Caco-2 (cell line): ENCODE results near the gene MILR1. TPM values are rescaled to one million over a fixed set of nuclear protein-coding genes. Genes with fewer than 3 reads are reported as not detected.

Experiments
- BruUV-seq: library from RNA; stranded (reverse); fragments of 400-500 nt; replicated peaks from 2 replicates; lab custom pipeline; 2021; lab: Mats Ljungman, UMichigan
- CTCF ChIA-PET: fragments of 300-600 bp; sonication (Branson Sonifier 250); formaldehyde crosslinking; loops from one replicate; lab custom pipeline; 2022; ENCODE audit warnings: antibody characterized with exemption; lab: Charles Lee
- POLR2A ChIA-PET: fragments of 300-600 bp; sonication (Branson Sonifier 250); formaldehyde crosslinking; loops from one replicate; lab custom pipeline; 2022; ENCODE audit warnings: antibody characterized with exemption; lab: Charles Lee
- DNase-seq, 2 experiments: peaks; one replicate each; pipeline versions ENCODE4 v3.0.0 to v3.0.0-alpha.2; 2020 to 2022
- H3K27me3 ChIP-seq: replicated peaks from 2 replicates; pipeline ENCODE4 v1.6.0; 2011; ENCODE audit warnings: low read length; ENCODE audit not compliant: control insufficient read depth, insufficient read depth
- H3K36me3 ChIP-seq: 2 replicates; pipeline ENCODE4 v1.5.1; 2011; ENCODE audit warnings: low read length; ENCODE audit not compliant: control insufficient read depth, insufficient read depth
- H3K4me1 ChIP-seq: fragments of 250-450 bp; sonication (Bioruptor Pico); 2 replicates; pipeline ENCODE4 v1.5.1; 2020; ENCODE audit warnings: mild to moderate bottlenecking
- H3K4me3 ChIP-seq: 2 replicates; pipeline ENCODE4 v1.5.1; 2011; ENCODE audit warnings: low read depth, mild to moderate bottlenecking, control low read depth, low read length
- H3K9me3 ChIP-seq: fragments of 250-450 bp; sonication (Bioruptor Pico); 2 replicates; pipeline ENCODE4 v1.5.1; 2020; ENCODE audit warnings: mild to moderate bottlenecking, moderate library complexity
- H3K27ac Mint-ChIP-seq: one replicate; pipeline ENCODE4 v1.8.0; 2022; ENCODE audit warnings: mixed read lengths; ENCODE audit not compliant: unreplicated experiment
- H3K27me3 Mint-ChIP-seq: one replicate; pipeline ENCODE4 v1.8.0; 2022; ENCODE audit warnings: mixed read lengths; ENCODE audit not compliant: insufficient read depth, unreplicated experiment
- H3K36me3 Mint-ChIP-seq: one replicate; pipeline ENCODE4 v1.8.0; 2022; ENCODE audit warnings: mild to moderate bottlenecking, mixed read lengths; ENCODE audit not compliant: insufficient read depth, unreplicated experiment
- H3K4me1 Mint-ChIP-seq: one replicate; pipeline ENCODE4 v1.8.0; 2022; ENCODE audit warnings: low read depth, mixed read lengths; ENCODE audit not compliant: unreplicated experiment
- H3K4me3 Mint-ChIP-seq: one replicate; pipeline ENCODE4 v1.8.0; 2022; ENCODE audit warnings: mild to moderate bottlenecking, moderate library complexity, mixed read lengths; ENCODE audit not compliant: unreplicated experiment
- H3K9me3 Mint-ChIP-seq: one replicate; pipeline ENCODE4 v1.8.0; 2022; ENCODE audit warnings: mixed read lengths; ENCODE audit not compliant: unreplicated experiment
- intact Hi-C: fragments of 100-400 bp; cut with micrococcal nuclease; formaldehyde crosslinking; loops from one replicate; pipeline ENCODE4 v1.10.0; 2022; ENCODE audit not compliant: unreplicated experiment
- microRNA-seq: library from miRNA; unstranded; fragments of <30 nt; microRNA quantifications from one replicate; pipeline ENCODE4 v1.2.0, GENCODE V29; 2022
- total RNA-seq: library from RNA; stranded (reverse); gene quantifications from 2 replicates; pipeline ENCODE4 v1.2.3, GENCODE V29; 2022
- TF ChIP-seq, protein P1 (sequence below), 2 experiments: fragments of 200-600 bp in 1 of 2; IDR thresholded peaks; 1 replicate in 1 of 2; 2 replicates in 1 of 2; pipeline versions ENCODE4 v1.5.1 to v1.8.0; 2011 to 2022; ENCODE audit warnings: antibody characterized with exemption in 1 of 2, control low read depth in 1 of 2, inconsistent platforms in 1 of 2, low read depth in 1 of 2, low read length in 1 of 2, mild to moderate bottlenecking in 1 of 2, moderate library complexity in 1 of 2; ENCODE audit not compliant: insufficient read depth in 1 of 2, severe bottlenecking in 1 of 2, unreplicated experiment in 1 of 2

Gene MILR1
- total RNA-seq, 1 experiment from 2014 or later, result not detected

DNA sequence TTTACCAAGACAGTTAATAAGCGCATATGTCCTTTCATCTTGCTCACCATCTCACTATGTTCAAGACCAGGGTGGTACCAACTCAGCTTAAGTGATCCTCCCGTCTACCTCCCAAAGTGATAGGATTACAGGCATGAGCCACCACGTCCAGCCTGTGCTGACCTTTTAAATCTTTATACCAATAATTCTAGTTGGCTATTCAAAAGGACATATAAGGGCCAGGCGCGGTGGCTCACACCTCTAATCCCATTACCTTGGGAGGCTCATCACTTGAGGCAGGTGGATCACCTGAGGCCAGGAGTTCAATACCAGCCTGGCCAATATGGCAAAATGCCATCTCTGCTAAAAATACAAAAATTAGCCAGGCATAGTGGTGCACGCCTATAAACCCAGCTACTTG is 60.3 kb downstream of the MILR1 start:
- Histone ChIP-seq H3K4me3 (no peak overlapping the region), H3K4me1 (peaks cover 5% of the 10 kb centered on the region), H3K9me3 (no peaks in the 10 kb centered on the region), H3K27me3 (no peaks in the 10 kb centered on the region), H3K36me3 (peaks cover 1% of the 10 kb centered on the region; the same call in 1 of the 2 replicates)
- CTCF ChIA-PET, result no interaction called here
- no peaks in the 10 kb centered on the region for H3K27me3 Mint-ChIP-seq
- POLR2A ChIA-PET, result no interaction called here
- TF ChIP-seq, protein P1, sequence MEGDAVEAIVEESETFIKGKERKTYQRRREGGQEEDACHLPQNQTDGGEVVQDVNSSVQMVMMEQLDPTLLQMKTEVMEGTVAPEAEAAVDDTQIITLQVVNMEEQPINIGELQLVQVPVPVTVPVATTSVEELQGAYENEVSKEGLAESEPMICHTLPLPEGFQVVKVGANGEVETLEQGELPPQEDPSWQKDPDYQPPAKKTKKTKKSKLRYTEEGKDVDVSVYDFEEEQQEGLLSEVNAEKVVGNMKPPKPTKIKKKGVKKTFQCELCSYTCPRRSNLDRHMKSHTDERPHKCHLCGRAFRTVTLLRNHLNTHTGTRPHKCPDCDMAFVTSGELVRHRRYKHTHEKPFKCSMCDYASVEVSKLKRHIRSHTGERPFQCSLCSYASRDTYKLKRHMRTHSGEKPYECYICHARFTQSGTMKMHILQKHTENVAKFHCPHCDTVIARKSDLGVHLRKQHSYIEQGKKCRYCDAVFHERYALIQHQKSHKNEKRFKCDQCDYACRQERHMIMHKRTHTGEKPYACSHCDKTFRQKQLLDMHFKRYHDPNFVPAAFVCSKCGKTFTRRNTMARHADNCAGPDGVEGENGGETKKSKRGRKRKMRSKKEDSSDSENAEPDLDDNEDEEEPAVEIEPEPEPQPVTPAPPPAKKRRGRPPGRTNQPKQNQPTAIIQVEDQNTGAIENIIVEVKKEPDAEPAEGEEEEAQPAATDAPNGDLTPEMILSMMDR (IDR thresholded peaks at IDR 0.05; ENCODE audit: insufficient read depth in 1 of 2, low read depth in 1 of 2, low read length in 1 of 2, severe bottlenecking in 1 of 2, unreplicated experiment in 1 of 2), result no peak
- peaks cover 15% of the 10 kb centered on the region for H3K4me1 Mint-ChIP-seq
- intact Hi-C loops, result loop anchor here (5.0 kb wide), 1 partner anchor 153 kb away; the partner anchor contains the start of gene SMURF2
- no peak overlapping the region for H3K27ac Mint-ChIP-seq
- no TSS peak for BruUV-seq
- DNase-seq, result no peak
- no peaks in the 10 kb centered on the region for H3K9me3 Mint-ChIP-seq
- peak overlapping the region; percentile 97 for H3K4me3 Mint-ChIP-seq
- peaks cover 81% of the 10 kb centered on the region for H3K36me3 Mint-ChIP-seq

DNA sequence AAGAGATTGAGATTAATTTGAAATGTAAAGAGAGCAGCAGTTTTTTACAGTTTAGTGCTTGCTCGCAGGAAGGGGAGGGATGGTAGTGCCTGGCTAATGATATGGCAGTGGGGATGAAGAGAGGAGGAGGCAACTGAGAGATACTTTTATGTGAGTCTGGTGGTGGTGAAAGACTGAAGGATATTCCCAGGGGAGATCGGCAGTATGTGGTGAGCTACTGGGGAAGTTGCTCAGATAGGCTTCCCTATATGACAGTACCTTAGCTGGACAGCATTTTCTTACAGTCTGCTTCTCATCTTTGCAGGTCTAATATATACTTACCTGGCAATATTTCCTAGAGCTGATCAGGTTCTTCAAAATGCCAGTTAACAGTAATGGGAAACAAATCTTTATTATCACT is 66.5 kb downstream of the MILR1 start:
- H3K9me3 ChIP-seq, result no peaks in the 10 kb centered on the region
- H3K4me3 Mint-ChIP-seq, result no peak overlapping the region
- H3K27me3 ChIP-seq, result no peaks in the 10 kb centered on the region
- intact Hi-C loops, result no loop called here
- TF ChIP-seq, protein P1 (IDR thresholded peaks at IDR 0.05; ENCODE audit: insufficient read depth in 1 of 2, low read depth in 1 of 2, low read length in 1 of 2, severe bottlenecking in 1 of 2, unreplicated experiment in 1 of 2), result no peak
- H3K36me3 ChIP-seq, result no peaks in the 10 kb centered on the region; the same call in 1 of the 2 replicates
- ChIA-PET POLR2A (interaction anchor here (0.9 kb wide), 1 partner anchor 19 kb away, joined by 4 read pairs; the partner anchor contains the start of gene POLG2), CTCF (no interaction called here)
- no peaks in the 10 kb centered on the region for H3K4me1 ChIP-seq
- peaks cover 90% of the 10 kb centered on the region for H3K36me3 Mint-ChIP-seq
- no peak for DNase-seq
- BruUV-seq, result no TSS peak
- no peaks in the 10 kb centered on the region for H3K4me1 Mint-ChIP-seq
- H3K27ac Mint-ChIP-seq, result no peak overlapping the region
- no peaks in the 10 kb centered on the region for H3K9me3 Mint-ChIP-seq
- H3K4me3 ChIP-seq, result no peak overlapping the region
- no peaks in the 10 kb centered on the region for H3K27me3 Mint-ChIP-seq

DNA sequence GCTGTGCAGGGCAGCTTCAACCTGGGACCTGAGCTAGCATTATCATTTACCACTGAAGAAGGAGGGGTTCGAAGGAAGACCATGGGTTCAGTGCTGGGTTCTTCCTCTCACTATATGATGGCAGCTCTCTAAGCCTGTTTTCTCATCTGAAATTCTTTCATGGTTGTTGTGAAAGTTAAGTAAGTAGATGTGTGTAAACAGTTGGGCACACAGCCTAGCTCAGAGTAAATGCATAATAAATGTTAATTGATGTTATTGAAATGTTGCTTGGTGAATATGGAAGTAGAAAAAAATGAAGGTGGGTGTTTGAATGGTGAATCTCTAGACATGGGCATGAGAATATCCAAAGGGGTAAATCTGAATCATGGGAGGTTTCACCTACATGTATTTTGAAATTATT is 66.9 kb downstream of the MILR1 start:
- no peaks in the 10 kb centered on the region for H3K27me3 Mint-ChIP-seq
- H3K4me1 Mint-ChIP-seq, result no peaks in the 10 kb centered on the region
- TF ChIP-seq, protein P1 (IDR thresholded peaks at IDR 0.05; ENCODE audit: insufficient read depth in 1 of 2, low read depth in 1 of 2, low read length in 1 of 2, severe bottlenecking in 1 of 2, unreplicated experiment in 1 of 2), result no peak
- DNase-seq, result no peak
- Histone ChIP-seq H3K36me3 (no peaks in the 10 kb centered on the region; the same call in 1 of the 2 replicates), H3K4me1 (no peaks in the 10 kb centered on the region), H3K4me3 (no peak overlapping the region), H3K27me3 (no peaks in the 10 kb centered on the region), H3K9me3 (no peaks in the 10 kb centered on the region)
- H3K36me3 Mint-ChIP-seq, result peaks cover 88% of the 10 kb centered on the region
- H3K4me3 Mint-ChIP-seq, result no peak overlapping the region
- H3K9me3 Mint-ChIP-seq, result no peaks in the 10 kb centered on the region
- no TSS peak for BruUV-seq
- intact Hi-C loops, result no loop called here
- H3K27ac Mint-ChIP-seq, result no peak overlapping the region
- ChIA-PET CTCF (no interaction called here), POLR2A (interaction anchor here (0.9 kb wide), 1 partner anchor 19 kb away, joined by 4 read pairs; the partner anchor contains the start of gene POLG2)

Small RNA genes lying within 50 kb of the gene (microRNA-seq; reads per million reads assigned to microRNA genes)
- gene MIR1273E (not detected), gene MIR3064 (5.9 reads per million, percentile 37 among the genes with 10 or more reads in this experiment), gene MIR5047 (not detected)

Other genes with a start within 250 kb of the MILR1 start
- gene TEX2, start 185.9 kb upstream of the MILR1 start, total RNA-seq, result 19.3 and 20.2 TPM in 2 replicates
- gene PECAM1, start 58.3 kb upstream of the MILR1 start, total RNA-seq, result 4.0 and 4.7 TPM in 2 replicates
- 28.9 and 32.9 TPM in 2 replicates for gene POLG2, start 47.9 kb downstream of the MILR1 start, total RNA-seq
- gene DDX5, start 57.2 kb downstream of the MILR1 start, total RNA-seq, result 648 and 667 TPM in 2 replicates
- 63.6 and 69.4 TPM in 2 replicates for gene CEP95, start 57.9 kb downstream of the MILR1 start, total RNA-seq
- 23.9 and 26.9 TPM in 2 replicates for gene SMURF2, start 213.2 kb downstream of the MILR1 start, total RNA-seq